Kidney (tissue), 14 donors: ENCODE data around the gene RER1. TPM values are rescaled to one million over a fixed set of nuclear protein-coding genes. Genes with fewer than 3 reads are reported as not detected.
"Not testable (repeated sequence)": the region's sequence is repeated elsewhere in the genome, so short reads cannot be mapped to it uniquely, and the experiment has no call there.

Experiments used
- DNase-seq, 5 donors: peaks; one replicate each; pipeline ENCODE4 v3.0.0-alpha.2; 2013 to 2020
- FAIRE-seq: peaks from 2 replicates; lab custom pipeline; 2012; peaks lifted over from hg19 to GRCh38; lab: Jason Lieb, UNC
- H3K27ac ChIP-seq, 2 donors: one replicate each; pipeline ENCODE4 v1.7.0; 2013; ENCODE audit warnings: low read depth in 2 of 2, low read length in 2 of 2, inconsistent platforms in 1 of 2
- H3K27me3 ChIP-seq: one replicate; pipeline ENCODE4 v1.7.1; 2013; ENCODE audit warnings: low read length, inconsistent platforms; ENCODE audit not compliant: control insufficient read depth, insufficient read depth
- H3K36me3 ChIP-seq, 3 donors: one replicate each; pipeline versions ENCODE4 v1.7.0 to v1.7.1; 2013; ENCODE audit warnings: low read length in 3 of 3, control low read depth in 1 of 3, inconsistent platforms in 1 of 3; ENCODE audit not compliant: insufficient read depth in 3 of 3, control insufficient read depth in 2 of 3
- H3K4me1 ChIP-seq, 3 donors: one replicate each; pipeline versions ENCODE4 v1.7.0 to v1.7.1; 2013; ENCODE audit warnings: low read length in 3 of 3, inconsistent platforms in 1 of 3, low read depth in 1 of 3; ENCODE audit not compliant: control insufficient read depth in 2 of 3, insufficient read depth in 2 of 3
- H3K4me3 ChIP-seq, 3 donors: one replicate each; pipeline versions ENCODE4 v1.7.0 to v1.8.1; 2013; ENCODE audit warnings: low read length in 3 of 3, control low read depth in 1 of 3, inconsistent platforms in 1 of 3
- H3K9ac ChIP-seq, 3 donors: one replicate each; pipeline versions ENCODE4 v1.7.0 to v1.7.1; 2013; ENCODE audit warnings: low read length in 3 of 3, control low read depth in 1 of 3, inconsistent platforms in 1 of 3
- H3K9me3 ChIP-seq, 3 donors: one replicate each; pipeline versions ENCODE4 v1.7.0 to v1.7.1; 2013; ENCODE audit warnings: low read length in 3 of 3, control low read depth in 1 of 3, inconsistent platforms in 1 of 3; ENCODE audit not compliant: control insufficient read depth in 2 of 3, insufficient read depth in 1 of 3
- CTCF ChIP-seq: IDR thresholded peaks from 3 replicates; pipeline ENCODE4 v1.5.1; 2012; ENCODE audit warnings: mild to moderate bottlenecking, moderate library complexity, borderline replicate concordance; ENCODE audit not compliant: insufficient read depth; ENCODE audit errors: extremely low read depth
- intact Hi-C: fragments of 100-400 bp; cut with DNase I; formaldehyde crosslinking; loops from one replicate; pipeline ENCODE4 v1.11.1; 2022
- polyA plus RNA-seq: library from polyadenylated mRNA; stranded (reverse); fragments of 350-450 nt; fragmentation: Illumina TruSeq; extraction: RNeasy Lipid Tissue Mini Kit (QIAGEN cat#74804); gene quantifications from one replicate; pipeline ENCODE4 v1.2.3, GENCODE V29; 2014; ENCODE audit warnings: low read depth, low replicate concordance; ENCODE audit not compliant: insufficient read depth
- total RNA-seq: library from RNA; stranded (reverse); fragmentation: NEBNext Ultra II Directional; extraction: Animal tissue kit (Norgen Biotek cat#: 25700); gene quantifications from one replicate; pipeline ENCODE4 v1.2.1, GENCODE V29; 2021
- donor health status: control.
- donor health status: control.
- donor health status: control.
- donor health status: control.
- donor health status: control.
- donor health status: DM: yes; HTN: yes; CAD: no.
- donor health status: Normal renal cell carcinoma (clear cell type).

The RER1 gene
- total and polyA plus RNA-seq, 2 donors from 2014 or later: 158 to 162 TPM

- Histone ChIP-seq H3K4me3 (no peak overlapping the region), H3K4me1 (no peaks in the 10 kb centered on the region), H3K36me3 (no peaks in the 10 kb centered on the region), H3K9ac (no peak overlapping the region), H3K27me3 (peaks cover 9% of the 10 kb centered on the region), H3K27ac (no peak overlapping the region), H3K9me3 (no peaks in the 10 kb centered on the region)
- no peak for TF ChIP-seq CTCF
- intact Hi-C loops: no loop called here
- DNase-seq (no peak), FAIRE-seq (no peak)
Observed at GRCh38 chr1:2439369-2439768, 47.7 kb downstream of the RER1 start.

GRCh38 chr1:2440346-2440745 lies 48.7 kb downstream of the RER1 start:
- FAIRE-seq, H3K9ac ChIP-seq, H3K9me3 ChIP-seq, H3K4me3 ChIP-seq, H3K27ac ChIP-seq, intact Hi-C loops, H3K4me1 ChIP-seq, DNase-seq, H3K36me3 ChIP-seq: not testable (repeated sequence)
- H3K27me3 ChIP-seq: peaks cover 11% of the 10 kb centered on the region

- intact Hi-C loops: no loop called here
- H3K27ac ChIP-seq: no peak overlapping the region
Observed at GRCh38 chr1:2441746-2442145, 50.1 kb downstream of the RER1 start.

GRCh38 chr1:2442661-2443060 lies 51.0 kb downstream of the RER1 start:
- no peak for TF ChIP-seq CTCF
- H3K27me3 ChIP-seq: peaks cover 11% of the 10 kb centered on the region
- H3K9me3 ChIP-seq: no peaks in the 10 kb centered on the region
- no peak overlapping the region for H3K4me3 ChIP-seq
- no peak for FAIRE-seq
- intact Hi-C loops: no loop called here
- H3K36me3 ChIP-seq: no peaks in the 10 kb centered on the region
- H3K4me1 ChIP-seq: no peaks in the 10 kb centered on the region
- H3K27ac ChIP-seq: no peak overlapping the region
- no peak for DNase-seq
- H3K9ac ChIP-seq: no peak overlapping the region

More at GRCh38 chr1:2441746-2442145, 50.1 kb downstream of the RER1 start:
- FAIRE-seq (no peak), DNase-seq (no peak)
- H3K27me3 ChIP-seq: peaks cover 11% of the 10 kb centered on the region
- no peaks in the 10 kb centered on the region for H3K36me3 ChIP-seq
- no peaks in the 10 kb centered on the region for H3K9me3 ChIP-seq
- H3K4me1 ChIP-seq: no peaks in the 10 kb centered on the region
- no peak overlapping the region for H3K9ac ChIP-seq
- H3K4me3 ChIP-seq: no peak overlapping the region
- TF ChIP-seq CTCF: no peak
